Activated naive CD4-positive, alpha-beta T cell treated with anti-CD3 and anti-CD28 coated beads, Interleukin-2, amount 50 U/mL, for 24 hours (primary cell): ENCODE results near the gene PLEKHD1.
A peak's percentile ranks its signal among the peaks of the same experiment; 100 is the strongest.

Experiments
- H3K27ac Mint-ChIP-seq: one replicate; pipeline ENCODE4 v1.8.0; 2021; ENCODE audit warnings: mild to moderate bottlenecking, mixed read lengths
- H3K27me3 Mint-ChIP-seq: one replicate; pipeline ENCODE4 v1.8.0; 2021; ENCODE audit warnings: mixed read lengths
- H3K36me3 Mint-ChIP-seq: one replicate; pipeline ENCODE4 v1.8.0; 2021; ENCODE audit warnings: mixed read lengths
- H3K4me1 Mint-ChIP-seq: one replicate; pipeline ENCODE4 v1.8.0; 2021; ENCODE audit warnings: mixed read lengths
- H3K4me3 Mint-ChIP-seq: one replicate; pipeline ENCODE4 v1.8.0; 2021; ENCODE audit warnings: mild to moderate bottlenecking, mixed read lengths
- H3K9me3 Mint-ChIP-seq: one replicate; pipeline ENCODE4 v1.8.0; 2021; ENCODE audit warnings: mixed read lengths

Gene PLEKHD1

GRCh38 chr14:69484444-69485314, at the start of gene PLEKHD1:
PLEKHD1 (plus strand) TSS chr14:69484728; CDS start chr14:69484966, 238 bp downstream.
- H3K27me3 Mint-ChIP-seq: peaks cover 24% of the 10 kb centered on the region
- H3K27ac Mint-ChIP-seq: no peak within 1 kb of the TSS
- H3K4me3 Mint-ChIP-seq: no peak within 1 kb of the TSS
- no peaks in the 10 kb centered on the region for H3K4me1 Mint-ChIP-seq
- H3K9me3 Mint-ChIP-seq: no peaks in the 10 kb centered on the region
- H3K36me3 Mint-ChIP-seq: no peaks in the 10 kb centered on the region

- Mint-ChIP-seq H3K27ac (peak overlapping the region; percentile 51), H3K9me3 (no peaks in the 10 kb centered on the region), H3K27me3 (no peaks in the 10 kb centered on the region), H3K4me1 (peaks cover 17% of the 10 kb centered on the region), H3K36me3 (peaks cover 18% of the 10 kb centered on the region), H3K4me3 (no peak overlapping the region)
Observed at GRCh38 chr14:69439521-69440270, 44.8 kb upstream of the PLEKHD1 start.

- H3K27ac Mint-ChIP-seq: peak overlapping the region; percentile 48
Observed at GRCh38 chr14:69441948-69442347, 42.6 kb upstream of the PLEKHD1 start.

GRCh38 chr14:69443296-69443805, 41.2 kb upstream of the PLEKHD1 start:
- peak overlapping the region; percentile 47 for H3K4me3 Mint-ChIP-seq
- H3K4me1 Mint-ChIP-seq: peaks cover 9% of the 10 kb centered on the region
- H3K9me3 Mint-ChIP-seq: no peaks in the 10 kb centered on the region

More at GRCh38 chr14:69441948-69442347, 42.6 kb upstream of the PLEKHD1 start:
- Mint-ChIP-seq H3K9me3 (no peaks in the 10 kb centered on the region), H3K4me3 (peak overlapping the region; percentile 68), H3K36me3 (peaks cover 20% of the 10 kb centered on the region), H3K4me1 (peaks cover 9% of the 10 kb centered on the region), H3K27me3 (no peaks in the 10 kb centered on the region)

GRCh38 chr14:69449216-69449615, 35.3 kb upstream of the PLEKHD1 start:
- no peaks in the 10 kb centered on the region for H3K27me3 Mint-ChIP-seq
- no peaks in the 10 kb centered on the region for H3K9me3 Mint-ChIP-seq
- no peak overlapping the region for H3K27ac Mint-ChIP-seq
- H3K4me1 Mint-ChIP-seq: no peaks in the 10 kb centered on the region
- H3K4me3 Mint-ChIP-seq: no peak overlapping the region
- H3K36me3 Mint-ChIP-seq: peaks cover 22% of the 10 kb centered on the region

More at GRCh38 chr14:69443296-69443805, 41.2 kb upstream of the PLEKHD1 start:
- Mint-ChIP-seq H3K36me3 (peaks cover 22% of the 10 kb centered on the region), H3K27me3 (no peaks in the 10 kb centered on the region), H3K27ac (no peak overlapping the region)

GRCh38 chr14:69451941-69452340, 32.6 kb upstream of the PLEKHD1 start:
- Mint-ChIP-seq H3K9me3 (no peaks in the 10 kb centered on the region), H3K4me1 (no peaks in the 10 kb centered on the region), H3K27ac (peak overlapping the region; percentile 41), H3K27me3 (no peaks in the 10 kb centered on the region), H3K4me3 (no peak overlapping the region), H3K36me3 (peaks cover 18% of the 10 kb centered on the region)

GRCh38 chr14:69458350-69458749, 26.2 kb upstream of the PLEKHD1 start:
- Mint-ChIP-seq H3K27me3 (no peaks in the 10 kb centered on the region), H3K36me3 (peaks cover 8% of the 10 kb centered on the region), H3K4me3 (no peak overlapping the region), H3K9me3 (no peaks in the 10 kb centered on the region), H3K27ac (peak overlapping the region; percentile 77), H3K4me1 (no peaks in the 10 kb centered on the region)

- Mint-ChIP-seq H3K4me3 (no peak overlapping the region), H3K9me3 (no peaks in the 10 kb centered on the region), H3K4me1 (no peaks in the 10 kb centered on the region), H3K36me3 (peaks cover 6% of the 10 kb centered on the region), H3K27ac (no peak overlapping the region), H3K27me3 (no peaks in the 10 kb centered on the region)
Observed at GRCh38 chr14:69459122-69459521, 25.4 kb upstream of the PLEKHD1 start.

- peaks cover 6% of the 10 kb centered on the region for H3K36me3 Mint-ChIP-seq
- no peaks in the 10 kb centered on the region for H3K4me1 Mint-ChIP-seq
- H3K9me3 Mint-ChIP-seq: no peaks in the 10 kb centered on the region
- no peak overlapping the region for H3K4me3 Mint-ChIP-seq
- H3K27ac Mint-ChIP-seq: no peak overlapping the region
- H3K27me3 Mint-ChIP-seq: no peaks in the 10 kb centered on the region
Observed at GRCh38 chr14:69460093-69460701, 24.3 kb upstream of the PLEKHD1 start.

- no peak overlapping the region for H3K4me3 Mint-ChIP-seq
- no peaks in the 10 kb centered on the region for H3K27me3 Mint-ChIP-seq
- H3K36me3 Mint-ChIP-seq: no peaks in the 10 kb centered on the region
- H3K27ac Mint-ChIP-seq: no peak overlapping the region
- no peaks in the 10 kb centered on the region for H3K4me1 Mint-ChIP-seq
- no peaks in the 10 kb centered on the region for H3K9me3 Mint-ChIP-seq
Observed at GRCh38 chr14:69464379-69464778, 20.1 kb upstream of the PLEKHD1 start.

- H3K9me3 Mint-ChIP-seq: no peaks in the 10 kb centered on the region
- H3K27ac Mint-ChIP-seq: no peak overlapping the region
- H3K4me1 Mint-ChIP-seq: no peaks in the 10 kb centered on the region
- H3K4me3 Mint-ChIP-seq: no peak overlapping the region
- H3K36me3 Mint-ChIP-seq: no peaks in the 10 kb centered on the region
- no peaks in the 10 kb centered on the region for H3K27me3 Mint-ChIP-seq
Observed at GRCh38 chr14:69464829-69465228, 19.7 kb upstream of the PLEKHD1 start.

- H3K9me3 Mint-ChIP-seq: no peaks in the 10 kb centered on the region
- H3K27ac Mint-ChIP-seq: no peak overlapping the region
- peaks cover 4% of the 10 kb centered on the region for H3K36me3 Mint-ChIP-seq
- no peak overlapping the region for H3K4me3 Mint-ChIP-seq
- no peaks in the 10 kb centered on the region for H3K4me1 Mint-ChIP-seq
- no peaks in the 10 kb centered on the region for H3K27me3 Mint-ChIP-seq
Observed at GRCh38 chr14:69468949-69469348, 15.6 kb upstream of the PLEKHD1 start.

- no peak overlapping the region for H3K27ac Mint-ChIP-seq
- H3K9me3 Mint-ChIP-seq: no peaks in the 10 kb centered on the region
- H3K4me3 Mint-ChIP-seq: no peak overlapping the region
- no peaks in the 10 kb centered on the region for H3K27me3 Mint-ChIP-seq
- H3K4me1 Mint-ChIP-seq: no peaks in the 10 kb centered on the region
- peaks cover 4% of the 10 kb centered on the region for H3K36me3 Mint-ChIP-seq
Observed at GRCh38 chr14:69471436-69471835, 13.1 kb upstream of the PLEKHD1 start.

GRCh38 chr14:69471916-69472315, 12.6 kb upstream of the PLEKHD1 start:
- H3K27me3 Mint-ChIP-seq: no peaks in the 10 kb centered on the region
- no peak overlapping the region for H3K4me3 Mint-ChIP-seq
- no peaks in the 10 kb centered on the region for H3K9me3 Mint-ChIP-seq
- H3K4me1 Mint-ChIP-seq: no peaks in the 10 kb centered on the region
- H3K36me3 Mint-ChIP-seq: peaks cover 4% of the 10 kb centered on the region
- H3K27ac Mint-ChIP-seq: no peak overlapping the region

GRCh38 chr14:69473260-69473659, 11.3 kb upstream of the PLEKHD1 start:
- Mint-ChIP-seq H3K9me3 (no peaks in the 10 kb centered on the region), H3K4me1 (no peaks in the 10 kb centered on the region), H3K36me3 (peaks cover 4% of the 10 kb centered on the region), H3K4me3 (no peak overlapping the region), H3K27ac (no peak overlapping the region), H3K27me3 (no peaks in the 10 kb centered on the region)
